ENCODE results near the gene HSD17B2. TPM values are rescaled to one million over a fixed set of nuclear protein-coding genes. Genes with fewer than 3 reads are reported as not detected.
"Not testable (repeated sequence)": the region's sequence is repeated elsewhere in the genome, so short reads cannot be mapped to it uniquely, and the experiment has no call there.

HSD17B2 gene
- total RNA-seq, 1 donor from 2014 or later, result 47.8 TPM

GRCh38 chr16:82079892-82080291 lies 44.8 kb downstream of the HSD17B2 start:
- no peak for DNase-seq (ENCODE audit: low spot score)

- no peak for DNase-seq (ENCODE audit: low spot score)
These were observed 46.2 kb downstream of the HSD17B2 start for GRCh38 chr16:82081264-82081663.

- DNase-seq (ENCODE audit: low spot score), result no peak
These were observed 47.0 kb downstream of the HSD17B2 start for GRCh38 chr16:82082097-82082496.

- DNase-seq (ENCODE audit: low spot score), result no peak
These were observed 47.6 kb downstream of the HSD17B2 start for GRCh38 chr16:82082543-82083244.

- no peak for DNase-seq (ENCODE audit: low spot score)
These were observed 48.8 kb downstream of the HSD17B2 start for GRCh38 chr16:82083710-82084353.

- no peak for DNase-seq (ENCODE audit: low spot score)
These were observed 50.1 kb downstream of the HSD17B2 start for GRCh38 chr16:82085011-82085779.

GRCh38 chr16:82088483-82088882 lies 53.4 kb downstream of the HSD17B2 start:
- no peak for DNase-seq (ENCODE audit: low spot score)

GRCh38 chr16:82091241-82091640 lies 56.2 kb downstream of the HSD17B2 start:
- DNase-seq (ENCODE audit: low spot score), result no peak

- no peak for DNase-seq (ENCODE audit: low spot score)
These were observed 57.7 kb downstream of the HSD17B2 start for GRCh38 chr16:82092711-82093110.

GRCh38 chr16:82093666-82094300 lies 58.7 kb downstream of the HSD17B2 start:
- DNase-seq (ENCODE audit: low spot score), result no peak

GRCh38 chr16:82094942-82095540 lies 60.0 kb downstream of the HSD17B2 start:
- DNase-seq (ENCODE audit: low spot score), result no peak

GRCh38 chr16:82096641-82097040 lies 61.6 kb downstream of the HSD17B2 start:
- DNase-seq (ENCODE audit: low spot score), result no peak

- DNase-seq (ENCODE audit: low spot score), result no peak
These were observed 70.1 kb downstream of the HSD17B2 start for GRCh38 chr16:82105107-82105506.

GRCh38 chr16:82108100-82108499 lies 73.0 kb downstream of the HSD17B2 start:
- DNase-seq (ENCODE audit: low spot score), result no peak

GRCh38 chr16:82108774-82109173 lies 73.7 kb downstream of the HSD17B2 start:
- no peak for DNase-seq (ENCODE audit: low spot score)

- not testable (repeated sequence) for DNase-seq (ENCODE audit: low spot score)
These were observed 74.2 kb downstream of the HSD17B2 start for GRCh38 chr16:82109266-82109665.

GRCh38 chr16:82111944-82112343 lies 76.9 kb downstream of the HSD17B2 start:
- DNase-seq (ENCODE audit: low spot score), result no peak

GRCh38 chr16:82113741-82114140 lies 78.7 kb downstream of the HSD17B2 start:
- no peak for DNase-seq (ENCODE audit: low spot score)

- no peak for DNase-seq (ENCODE audit: low spot score)
These were observed 81.5 kb downstream of the HSD17B2 start for GRCh38 chr16:82116535-82116934.

- DNase-seq (ENCODE audit: low spot score), result no peak
These were observed 83.7 kb downstream of the HSD17B2 start for GRCh38 chr16:82118749-82119148.

- no peak for DNase-seq (ENCODE audit: low spot score)
These were observed 84.4 kb downstream of the HSD17B2 start for GRCh38 chr16:82119405-82119804.

- no peak for DNase-seq (ENCODE audit: low spot score)
These were observed 89.6 kb downstream of the HSD17B2 start for GRCh38 chr16:82124651-82125050.

All from ureter (tissue), 1 donor.